Embryonic facial prominence (tissue), 1 donor: ENCODE data around the gene KCNH1.

Experiments
- DNase-seq: peaks from one replicate; pipeline ENCODE4 v3.0.0-alpha.2; 2016; ENCODE audit errors: extremely low spot score

The KCNH1 gene

GRCh38 chr1:210882414-210883221 lies 251.3 kb downstream of the KCNH1 start:
- DNase-seq = no peak

GRCh38 chr1:210878564-210878963 lies 255.4 kb downstream of the KCNH1 start:
- DNase-seq = no peak

- DNase-seq = no peak
Observed at GRCh38 chr1:210876275-210876674, 257.7 kb downstream of the KCNH1 start.

- no peak for DNase-seq
Observed at GRCh38 chr1:210866532-210866931, 267.4 kb downstream of the KCNH1 start.

- no peak for DNase-seq
Observed at GRCh38 chr1:210857705-210858104, 276.2 kb downstream of the KCNH1 start.

GRCh38 chr1:210857146-210857663 lies 276.7 kb downstream of the KCNH1 start:
- no peak for DNase-seq

- no peak for DNase-seq
Observed at GRCh38 chr1:210855440-210855839, 278.5 kb downstream of the KCNH1 start.

- no peak for DNase-seq
Observed at GRCh38 chr1:210853276-210853675, 280.7 kb downstream of the KCNH1 start.

- no peak for DNase-seq
Observed at GRCh38 chr1:210850556-210850955, 283.4 kb downstream of the KCNH1 start.

- DNase-seq = no peak
Observed at GRCh38 chr1:210848474-210848873, 285.5 kb downstream of the KCNH1 start.

- DNase-seq = no peak
Observed at GRCh38 chr1:210841926-210842625, 291.9 kb downstream of the KCNH1 start.

GRCh38 chr1:210830034-210831028 lies 303.6 kb downstream of the KCNH1 start:
- DNase-seq = no peak

- DNase-seq = no peak
Observed at GRCh38 chr1:210828996-210829596, 304.9 kb downstream of the KCNH1 start.

- DNase-seq = no peak
Observed at GRCh38 chr1:210827481-210827880, 306.5 kb downstream of the KCNH1 start.

GRCh38 chr1:210826686-210827085 lies 307.3 kb downstream of the KCNH1 start:
- DNase-seq = no peak

- DNase-seq = no peak
Observed at GRCh38 chr1:210822932-210823331, 311.0 kb downstream of the KCNH1 start.

GRCh38 chr1:210822241-210822640 lies 311.7 kb downstream of the KCNH1 start:
- no peak for DNase-seq

GRCh38 chr1:210821615-210822014 lies 312.3 kb downstream of the KCNH1 start:
- DNase-seq = no peak

- no peak for DNase-seq
Observed at GRCh38 chr1:210819266-210819665, 314.7 kb downstream of the KCNH1 start.

GRCh38 chr1:210817385-210818275 lies 316.3 kb downstream of the KCNH1 start:
- no peak for DNase-seq
